T47D (cell line): ENCODE data around the gene CDC42SE2.
"Not testable (repeated sequence)": the region's sequence is repeated elsewhere in the genome, so short reads cannot be mapped to it uniquely, and the experiment has no call there.

ENCODE experiments used
- DNase-seq, 2 experiments: peaks; one replicate each; pipeline versions ENCODE4 v3.0.0 to v3.0.0-alpha.2; 2011 to 2012; ENCODE audit warnings: low read depth in 1 of 2, low spot score in 1 of 2
- JUND ChIP-seq: IDR thresholded peaks from 2 replicates; pipeline ENCODE4 v1.6.1; 2012; ENCODE audit warnings: low read depth
- in situ Hi-C: cut with HindIII; loops from 2 replicates; pipeline ENCODE4 v1.10.0; 2016; ENCODE audit warnings: low sequenced_read_pairs, low pct_unique_long_range_greater_than_20kb

Gene CDC42SE2

DNA sequence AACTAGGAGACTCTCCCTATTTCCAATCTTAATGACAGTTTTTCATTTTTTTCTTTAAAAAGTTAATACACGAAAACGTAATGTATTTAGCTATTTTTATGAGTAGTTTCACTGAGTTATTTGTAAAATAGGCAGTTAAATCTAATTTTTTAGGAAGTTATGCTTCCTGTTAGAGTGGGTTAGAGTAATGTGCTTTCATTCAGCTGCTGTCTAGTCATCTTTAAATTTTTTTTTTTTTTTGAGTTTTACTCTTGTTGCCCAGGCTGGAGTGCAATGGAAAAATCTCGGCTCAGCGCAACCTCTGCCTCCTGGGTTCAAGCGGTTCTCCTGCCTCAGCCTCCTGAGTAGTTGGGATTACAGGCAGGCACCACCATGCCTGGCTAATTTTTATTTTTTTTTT is 34.0 kb downstream of the CDC42SE2 start:
- DNase-seq: no peak
- TF ChIP-seq JUND: no peak
- in situ Hi-C loops: no loop called here

DNA sequence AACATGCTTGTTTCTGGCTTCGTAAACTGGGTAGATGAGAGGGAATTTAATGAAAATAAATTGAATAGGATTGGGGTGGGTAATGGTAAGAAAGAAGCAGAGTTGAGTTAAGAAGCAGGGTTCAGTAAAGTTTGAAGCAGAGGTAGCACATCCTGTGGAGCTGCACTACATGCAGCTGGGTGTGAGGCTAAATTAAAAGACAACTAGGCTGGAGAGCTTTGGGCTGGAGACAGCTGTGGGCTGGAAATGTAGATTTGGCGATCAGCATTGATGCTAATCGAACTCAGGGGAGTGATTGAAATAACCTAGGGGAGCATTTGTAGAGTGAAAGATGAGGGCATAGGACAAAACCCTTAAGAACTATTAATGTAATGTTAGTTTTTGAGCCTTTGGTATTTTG is 35.6 kb downstream of the CDC42SE2 start:
- DNase-seq: no peak
- TF ChIP-seq JUND: no peak
- in situ Hi-C loops: no loop called here

DNA sequence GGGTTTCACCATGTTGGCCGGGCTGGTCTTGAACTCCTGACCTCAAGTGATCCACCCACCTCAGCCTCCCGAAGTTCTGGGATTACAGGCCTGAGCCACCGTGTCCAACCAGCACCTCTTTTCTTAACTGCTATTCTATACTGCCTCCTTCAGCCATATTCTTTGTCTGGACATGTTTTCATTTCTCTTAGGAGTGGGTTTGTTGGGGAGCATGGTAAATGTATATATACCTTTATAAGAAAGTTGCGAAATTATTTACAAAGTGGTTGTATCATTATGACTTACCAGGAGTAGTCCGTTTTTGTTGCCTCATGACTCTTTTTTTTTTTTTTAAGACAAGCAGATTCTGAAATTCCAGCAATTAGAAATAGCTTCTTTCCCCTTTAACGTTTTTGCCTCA is 38.7 kb downstream of the CDC42SE2 start:
- DNase-seq: no peak
- in situ Hi-C loops: no loop called here

DNA sequence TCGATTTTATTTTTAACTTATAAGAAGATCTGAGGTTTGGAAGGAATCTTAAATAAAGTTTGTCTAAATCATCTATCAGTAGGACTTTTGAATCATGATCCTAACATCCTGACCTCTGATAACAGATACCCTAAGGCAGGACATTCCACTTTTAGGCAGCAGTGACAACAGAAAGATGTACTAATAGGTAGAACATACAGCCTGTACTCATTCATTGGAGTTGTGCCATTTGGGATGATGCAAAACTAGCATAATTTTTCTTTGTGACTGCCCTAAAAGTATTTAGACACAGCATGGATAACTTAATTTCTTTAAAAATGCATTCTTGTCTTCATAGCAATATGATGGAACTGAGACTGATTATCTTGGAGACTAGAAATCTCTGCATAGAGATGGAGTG is 39.7 kb downstream of the CDC42SE2 start:
- TF ChIP-seq JUND: no peak
- no peak for DNase-seq
- in situ Hi-C loops: no loop called here

More for the DNA sequence above, 38.7 kb downstream of the CDC42SE2 start:
- no peak for TF ChIP-seq JUND

DNA sequence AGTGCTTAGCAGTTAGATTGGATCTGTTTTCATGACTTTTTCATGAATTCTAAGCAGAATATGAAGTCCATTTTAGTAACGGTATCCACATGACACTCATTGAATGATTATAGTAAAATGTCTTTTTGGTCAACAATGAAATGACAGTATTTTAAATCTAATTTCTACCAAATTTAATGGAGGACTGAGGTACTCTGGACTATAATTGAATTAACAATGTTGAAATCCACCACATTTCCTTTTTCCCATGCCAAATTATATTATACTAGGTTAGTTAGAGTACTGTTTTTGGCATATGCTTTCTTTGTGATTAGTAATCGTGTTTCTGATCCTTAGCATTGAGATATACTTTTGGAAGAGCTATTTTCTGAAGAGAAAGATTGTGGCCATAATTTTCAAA is 40.6 kb downstream of the CDC42SE2 start:
- DNase-seq: no peak
- in situ Hi-C loops: no loop called here
- TF ChIP-seq JUND: no peak

DNA sequence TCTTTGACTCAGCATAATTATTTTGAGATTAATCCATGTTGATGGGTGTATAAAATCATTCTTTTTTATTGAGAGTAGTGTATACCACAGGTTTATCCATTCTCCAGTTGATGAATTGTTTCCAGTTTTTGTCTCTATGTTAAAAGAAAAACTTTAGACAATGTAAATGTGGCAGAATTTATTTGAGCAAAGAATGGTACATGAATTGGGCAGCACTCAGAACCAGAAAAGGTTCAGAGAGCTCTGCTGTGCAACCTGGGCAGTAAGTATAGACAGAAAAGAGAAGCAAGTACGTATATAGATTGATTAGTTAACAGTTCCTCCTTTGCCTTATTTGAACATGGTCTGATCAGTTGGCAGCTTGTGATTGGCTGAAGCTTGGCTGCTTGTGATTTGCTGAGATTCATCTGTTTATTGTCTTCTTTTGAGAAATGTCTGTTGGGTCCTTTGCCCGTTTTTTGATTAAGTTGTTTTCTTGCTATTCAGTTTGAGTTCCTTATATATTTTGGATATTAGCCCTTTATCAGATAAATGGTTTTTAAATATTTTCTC is 41.4 kb downstream of the CDC42SE2 start:
- TF ChIP-seq JUND: no peak
- in situ Hi-C loops: no loop called here
- DNase-seq: no peak

DNA sequence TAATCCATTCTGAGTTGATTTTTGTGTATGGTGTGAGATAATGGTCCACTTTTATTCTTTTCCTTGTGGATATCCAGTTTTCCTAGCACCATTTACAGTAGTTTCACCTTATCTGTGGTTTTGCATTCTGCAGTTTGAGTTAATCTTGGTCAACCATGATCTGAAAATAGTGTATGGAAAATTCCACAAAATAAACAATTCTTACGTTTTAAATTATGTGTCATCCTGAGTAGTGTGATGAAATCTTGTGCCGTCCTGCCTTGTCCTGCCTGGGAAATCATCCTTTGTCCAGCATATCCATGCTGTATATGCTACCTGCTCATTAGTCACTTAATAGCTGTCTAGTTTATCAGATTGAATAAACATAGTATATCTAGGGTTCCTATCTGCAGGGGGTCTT is 42.1 kb downstream of the CDC42SE2 start:
- TF ChIP-seq JUND: no peak
- in situ Hi-C loops: no loop called here
- DNase-seq: no peak

DNA sequence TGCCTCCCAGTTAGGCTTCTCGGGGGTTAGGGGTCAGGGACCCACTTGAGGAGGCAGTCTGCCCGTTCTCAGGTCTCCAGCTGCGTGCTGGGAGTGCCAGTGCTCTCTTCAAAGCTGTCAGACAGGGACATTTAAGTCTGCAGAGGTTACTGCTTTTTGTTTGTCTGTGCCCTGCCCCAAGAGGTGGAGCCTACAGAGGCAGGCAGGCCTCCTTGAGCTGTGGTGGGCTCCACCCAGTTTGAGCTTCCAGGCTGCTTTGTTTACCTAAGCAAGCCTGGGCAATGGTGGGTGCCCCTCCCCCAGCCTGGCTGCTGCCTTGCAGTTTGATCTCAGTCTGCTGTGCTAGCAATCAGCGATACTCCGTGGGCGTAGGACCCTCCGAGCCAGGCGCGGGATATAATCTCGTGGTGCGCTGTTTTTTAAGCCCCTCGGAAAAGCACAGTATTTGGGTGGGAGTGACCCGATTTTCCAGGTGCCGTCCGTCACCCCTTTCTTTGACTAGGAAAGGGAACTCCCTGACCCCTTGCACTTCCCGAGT is 48.5 kb downstream of the CDC42SE2 start:
- in situ Hi-C loops: not testable (repeated sequence)
- peak in 1 of 2 experiments; percentile 50 for DNase-seq

DNA sequence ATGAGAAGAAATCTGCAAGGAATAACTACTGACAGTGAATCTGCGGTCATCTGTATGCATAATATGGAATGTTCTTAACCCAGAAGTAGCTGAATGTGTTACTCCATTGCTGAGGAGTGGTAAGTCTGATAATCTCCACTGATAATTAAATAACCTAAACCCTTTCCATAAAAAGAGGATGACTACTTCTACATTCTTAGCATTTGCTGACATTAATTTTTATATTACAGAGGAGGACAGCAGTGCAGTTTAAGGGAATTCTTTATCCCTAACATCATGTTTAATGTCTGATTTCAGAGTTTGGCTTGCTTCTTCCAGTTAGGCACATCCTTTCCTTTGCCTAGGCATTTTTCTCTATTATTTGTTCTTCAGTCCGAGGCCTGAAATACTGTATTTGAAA is 52.2 kb downstream of the CDC42SE2 start:
- in situ Hi-C loops: no loop called here
- no peak for DNase-seq
- no peak for TF ChIP-seq JUND

DNA sequence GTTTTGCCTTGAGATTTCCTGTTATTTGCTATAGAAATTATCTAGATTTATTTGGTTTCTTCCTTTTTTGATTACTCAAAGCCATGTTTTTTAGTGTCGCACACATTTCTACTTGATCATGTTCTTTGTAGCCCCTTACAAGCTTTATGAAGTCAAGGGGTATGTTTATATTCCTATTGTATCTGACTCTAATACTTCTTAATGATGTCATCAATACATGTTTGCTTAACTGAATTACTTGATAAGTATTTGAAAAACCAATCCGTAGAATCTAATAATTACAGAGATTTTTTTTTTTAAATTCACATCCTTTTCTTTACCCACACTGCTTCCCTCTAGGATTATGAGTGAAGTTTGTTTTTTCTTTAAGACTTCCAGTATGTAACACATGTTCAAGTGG is 53.0 kb downstream of the CDC42SE2 start:
- in situ Hi-C loops: no loop called here
- no peak for DNase-seq
- TF ChIP-seq JUND: no peak

DNA sequence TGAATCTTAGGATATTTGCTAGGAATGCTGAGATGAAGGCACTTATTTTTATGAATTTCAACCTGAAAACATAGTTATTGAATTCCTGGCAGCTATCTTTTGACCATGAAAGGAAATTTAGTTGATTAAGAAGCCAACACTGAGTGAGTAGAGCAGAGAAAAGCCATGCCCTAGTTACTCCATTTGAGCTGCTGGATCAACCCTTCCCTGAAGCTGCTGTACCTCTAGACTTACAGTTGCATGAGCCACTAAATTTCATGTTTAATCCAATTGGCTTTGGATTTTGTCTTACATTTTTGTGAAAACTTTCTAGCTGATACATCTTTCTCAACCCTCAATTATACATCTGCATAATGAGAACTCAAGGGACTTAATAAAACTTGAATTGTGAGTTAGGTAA is 54.6 kb downstream of the CDC42SE2 start:
- TF ChIP-seq JUND: no peak
- in situ Hi-C loops: no loop called here
- no peak for DNase-seq

DNA sequence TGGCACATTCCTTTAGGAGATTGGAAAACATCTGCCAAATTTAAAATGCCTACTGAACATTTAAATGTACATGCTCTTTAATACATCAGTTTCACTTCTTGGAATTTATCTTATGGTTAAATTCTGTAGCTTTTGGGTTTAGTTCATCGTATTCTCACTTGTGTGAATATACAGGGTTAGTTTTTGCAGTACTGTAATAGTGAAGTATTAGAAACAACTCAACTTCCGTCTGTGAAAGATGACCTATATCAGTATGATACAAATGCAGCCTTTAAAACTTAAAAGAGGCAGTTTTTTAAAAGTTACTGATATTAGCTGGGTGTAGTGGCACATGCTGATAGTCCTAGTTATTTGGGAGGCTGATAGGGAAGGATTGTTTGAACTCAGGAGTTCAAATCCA is 57.2 kb downstream of the CDC42SE2 start:
- in situ Hi-C loops: no loop called here
- no peak for TF ChIP-seq JUND
- no peak for DNase-seq

DNA sequence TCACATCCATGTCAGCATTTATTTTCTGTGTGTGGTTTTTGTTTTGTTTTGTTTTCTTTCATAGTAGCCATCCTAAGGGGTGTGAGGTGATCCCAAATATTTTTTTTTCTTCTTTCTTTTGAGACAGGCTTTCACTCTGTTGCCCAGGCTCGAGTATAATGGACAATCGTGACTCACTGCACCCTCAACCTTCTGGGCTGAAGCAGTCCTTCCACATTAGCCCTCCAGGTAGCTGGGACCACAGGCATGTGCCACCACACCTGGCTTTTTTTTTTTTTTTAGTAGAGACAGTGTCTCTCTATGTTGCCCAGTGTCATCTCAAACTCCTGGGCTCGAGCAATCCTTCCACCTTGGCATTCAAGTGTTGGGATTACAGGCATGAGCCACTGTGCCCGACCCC is 59.1 kb downstream of the CDC42SE2 start:
- TF ChIP-seq JUND: no peak
- no peak for DNase-seq
- in situ Hi-C loops: no loop called here

DNA sequence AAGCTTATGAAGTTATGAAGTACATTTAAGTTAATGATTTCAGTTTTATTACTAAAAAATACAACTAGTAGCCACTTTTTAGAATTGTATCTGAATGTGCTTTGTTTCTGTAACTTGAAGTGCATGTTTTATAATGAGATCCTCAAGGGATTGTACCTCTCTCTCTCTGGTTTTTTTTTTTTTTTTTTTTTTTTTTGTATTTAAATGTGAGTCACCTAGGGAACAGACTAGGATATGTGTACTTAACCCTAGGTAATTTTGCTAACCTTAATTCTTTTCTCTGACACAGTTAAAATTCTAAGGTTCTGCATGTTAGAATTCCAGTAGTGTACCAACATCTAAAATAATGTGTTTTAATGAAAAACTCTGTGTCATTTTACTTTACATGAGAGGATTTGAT is 59.5 kb downstream of the CDC42SE2 start:
- in situ Hi-C loops: no loop called here
- TF ChIP-seq JUND: no peak
- DNase-seq: no peak
